CD1c-positive myeloid dendritic cell (primary cell): ENCODE measurements around the gene PARP15.
A peak's percentile ranks its signal among the peaks of the same experiment; 100 is the strongest.
"Not testable (repeated sequence)": the region's sequence is repeated elsewhere in the genome, so short reads cannot be mapped to it uniquely, and the experiment has no call there.

ENCODE experiments used
- DNase-seq: peaks from one replicate; pipeline ENCODE4 v3.0.0-alpha.2; 2016; ENCODE audit errors: extremely low spot score

PARP15 gene

GRCh38 chr3:122618614-122619013 is 41.2 kb downstream of the PARP15 start:
- no peak for DNase-seq

GRCh38 chr3:122619040-122619439 is 41.6 kb downstream of the PARP15 start:
- peak; percentile 5 for DNase-seq

GRCh38 chr3:122620399-122620798 is 42.9 kb downstream of the PARP15 start:
- DNase-seq = no peak

GRCh38 chr3:122621112-122621511 is 43.7 kb downstream of the PARP15 start:
- DNase-seq = no peak

- no peak for DNase-seq
Measured at GRCh38 chr3:122623031-122623829, 45.8 kb downstream of the PARP15 start.

GRCh38 chr3:122626515-122627180 is 49.2 kb downstream of the PARP15 start:
- no peak for DNase-seq

GRCh38 chr3:122627301-122627700 is 49.9 kb downstream of the PARP15 start:
- no peak for DNase-seq

GRCh38 chr3:122628567-122628966 is 51.1 kb downstream of the PARP15 start:
- no peak for DNase-seq

GRCh38 chr3:122629763-122630162 is 52.3 kb downstream of the PARP15 start:
- no peak for DNase-seq

GRCh38 chr3:122635789-122636188 is 58.3 kb downstream of the PARP15 start:
- no peak for DNase-seq

- DNase-seq = no peak
Measured at GRCh38 chr3:122636697-122637096, 59.2 kb downstream of the PARP15 start.

- no peak for DNase-seq
Measured at GRCh38 chr3:122640437-122640999, 63.1 kb downstream of the PARP15 start.

GRCh38 chr3:122642935-122643334 is 65.5 kb downstream of the PARP15 start:
- no peak for DNase-seq

- no peak for DNase-seq
Measured at GRCh38 chr3:122646146-122646988, 68.9 kb downstream of the PARP15 start.

GRCh38 chr3:122651233-122651907 is 73.9 kb downstream of the PARP15 start:
- DNase-seq = not testable (repeated sequence)

- DNase-seq = not testable (repeated sequence)
Measured at GRCh38 chr3:122651962-122652361, 74.5 kb downstream of the PARP15 start.

GRCh38 chr3:122658336-122658735 is 80.9 kb downstream of the PARP15 start:
- DNase-seq = not testable (repeated sequence)

GRCh38 chr3:122660297-122660974 is 83.0 kb downstream of the PARP15 start:
- no peak for DNase-seq

- DNase-seq = no peak
Measured at GRCh38 chr3:122661633-122662032, 84.2 kb downstream of the PARP15 start.

- DNase-seq = no peak
Measured at GRCh38 chr3:122662505-122662904, 85.1 kb downstream of the PARP15 start.
